Measurements from ENCODE around the gene FMN1. TPM values are rescaled to one million over a fixed set of nuclear protein-coding genes. Genes with fewer than 3 reads are reported as not detected.

The FMN1 gene
- total and polyA plus RNA-seq, 12 donors: 0.22 to 5.5 (median 3.3) TPM

- intact Hi-C loops (cut with DNase I): no loop called here
These were observed 428.4 kb downstream of the FMN1 start for GRCh38 chr15:32766101-32766500.

GRCh38 chr15:32765236-32765635 is 429.3 kb downstream of the FMN1 start:
- ATAC-seq: no peak
- TF ChIP-seq CTCF (IDR thresholded peaks at IDR 0.05): no peak
- no peak for DNase-seq
- H3K4me1 ChIP-seq: no peaks in the 10 kb centered on the region
- intact Hi-C loops (cut with DNase I): no loop called here
- 57 to 58% methylated on average over 4 of the region's 4 CpGs for WGBS, 2 donors
- no peaks in the 10 kb centered on the region for H3K36me3 ChIP-seq
- H3K4me3 ChIP-seq: no peak overlapping the region
- no peaks in the 10 kb centered on the region for H3K9me3 ChIP-seq
- no peak overlapping the region for H3K27ac ChIP-seq
- peaks cover 0 to 10% (median 0%) of the 10 kb centered on the region in 7 donors for H3K27me3 ChIP-seq

More at GRCh38 chr15:32766101-32766500, 428.4 kb downstream of the FMN1 start:
- H3K27ac ChIP-seq: no peak overlapping the region
- no peaks in the 10 kb centered on the region for H3K36me3 ChIP-seq
- no peak overlapping the region for H3K4me3 ChIP-seq
- no peak for DNase-seq
- TF ChIP-seq CTCF (IDR thresholded peaks at IDR 0.05): no peak
- ATAC-seq: no peak
- H3K4me1 ChIP-seq: no peaks in the 10 kb centered on the region
- no peaks in the 10 kb centered on the region for H3K9me3 ChIP-seq
- peaks cover 0 to 5% (median 0%) of the 10 kb centered on the region in 7 donors for H3K27me3 ChIP-seq
- 74 to 76% methylated on average over 3 of the region's 3 CpGs for WGBS, 2 donors

- DNase-seq (no peak), ATAC-seq (no peak)
- no peak overlapping the region for H3K4me3 ChIP-seq
- peaks cover 0 to 11% (median 0%) of the 10 kb centered on the region in 7 donors for H3K27me3 ChIP-seq
- intact Hi-C loops (cut with DNase I): no loop called here
- no peak for TF ChIP-seq CTCF (IDR thresholded peaks at IDR 0.05)
- 73 to 76% methylated on average over 1 of the region's 1 CpG for WGBS, 2 donors
- no peak overlapping the region for H3K27ac ChIP-seq
- H3K4me1 ChIP-seq: no peaks in the 10 kb centered on the region
- no peaks in the 10 kb centered on the region for H3K9me3 ChIP-seq
- no peaks in the 10 kb centered on the region for H3K36me3 ChIP-seq
These were observed 431.2 kb downstream of the FMN1 start for GRCh38 chr15:32763295-32763694.

GRCh38 chr15:32757426-32757825 is 437.1 kb downstream of the FMN1 start:
- WGBS, 2 donors: 72 to 77% methylated on average over 2 of the region's 2 CpGs
- ATAC-seq (no peak), DNase-seq (no peak)
- intact Hi-C loops (cut with DNase I): no loop called here
- H3K36me3 ChIP-seq: no peaks in the 10 kb centered on the region
- H3K27ac ChIP-seq: no peak overlapping the region
- H3K4me1 ChIP-seq: no peaks in the 10 kb centered on the region
- TF ChIP-seq CTCF (IDR thresholded peaks at IDR 0.05): no peak
- H3K9me3 ChIP-seq: peaks cover 0 to 17% (median 0%) of the 10 kb centered on the region in 11 donors
- peaks cover 0 to 11% (median 0%) of the 10 kb centered on the region in 7 donors for H3K27me3 ChIP-seq
- no peak overlapping the region for H3K4me3 ChIP-seq
